Endothelial cell of umbilical vein (primary cell): ENCODE data around the gene VAMP7. TPM values are rescaled to one million over a fixed set of nuclear protein-coding genes. Genes with fewer than 3 reads are reported as not detected.

ENCODE experiments used
- BruUV-seq: library from RNA; stranded (reverse); fragments of 400-500 nt; replicated peaks from 2 replicates; lab custom pipeline; 2021; lab: Mats Ljungman, UMichigan
- CTCF ChIA-PET: fragments of 300-600, 350-600 bp; sonication (Branson Sonifier 250); formaldehyde crosslinking; loops from one replicate; lab custom pipeline; 2021; ENCODE audit warnings: antibody characterized with exemption, inconsistent platforms; lab: Charles Lee
- POLR2A ChIA-PET: fragments of 300-600, 350-600 bp; sonication (Branson Sonifier 250); formaldehyde crosslinking; loops from one replicate; lab custom pipeline; 2021; ENCODE audit warnings: antibody characterized with exemption, inconsistent platforms; lab: Charles Lee
- DNase-seq: peaks from one replicate; pipeline ENCODE4 v3.0.0-alpha.2; 2011; ENCODE audit warnings: low read depth, low spot score
- FAIRE-seq: peaks from 2 replicates; lab custom pipeline; 2011; peaks lifted over from hg19 to GRCh38; lab: Jason Lieb, UNC
- H2AFZ ChIP-seq: 2 replicates; pipeline ENCODE4 v1.6.0; 2012; ENCODE audit warnings: low read depth, low read length, control low read depth, inconsistent platforms
- H3K27ac ChIP-seq: 2 replicates; pipeline ENCODE4 v1.5.1; 2011; ENCODE audit warnings: low read depth, mild to moderate bottlenecking, control low read depth, low read length, moderate library complexity; ENCODE audit not compliant: insufficient read depth
- H3K27me3 ChIP-seq, 2 experiments: 2 replicates each; pipeline versions ENCODE4 v1.6.0 to v1.6.1; 2011; ENCODE audit warnings: low read length in 2 of 2, mixed read lengths in 1 of 2; ENCODE audit not compliant: control insufficient read depth in 2 of 2, insufficient read depth in 2 of 2
- H3K36me3 ChIP-seq, 2 experiments: 2 replicates in 1 of 2; 3 replicates in 1 of 2; pipeline ENCODE4 v1.5.1; 2011; ENCODE audit warnings: low read length in 2 of 2, mild to moderate bottlenecking in 1 of 2, moderate library complexity in 1 of 2; ENCODE audit not compliant: control insufficient read depth in 2 of 2, insufficient read depth in 2 of 2; ENCODE audit errors: extremely low read depth in 1 of 2
- H3K4me1 ChIP-seq: 3 replicates; pipeline ENCODE4 v1.5.1; 2011; ENCODE audit warnings: mild to moderate bottlenecking, low read length; ENCODE audit not compliant: control insufficient read depth, insufficient read depth; ENCODE audit errors: extremely low read depth
- H3K4me2 ChIP-seq: 2 replicates; pipeline ENCODE4 v1.6.1; 2011; ENCODE audit warnings: low read length, control low read depth, mixed read lengths; ENCODE audit not compliant: insufficient read depth
- H3K4me3 ChIP-seq, 3 experiments: fragments of 200-600 bp in 1 of 3; sonication (generic), shearing (Covaris generic) in 1 of 3; replicated peaks in 1 of 3; 2 replicates each; pipeline ENCODE4 v1.5.1; 2011 to 2016; ENCODE audit warnings: control low read depth in 3 of 3, low read length in 3 of 3, mild to moderate bottlenecking in 2 of 3, inconsistent platforms in 1 of 3, low read depth in 1 of 3, moderate library complexity in 1 of 3; ENCODE audit not compliant: insufficient read depth in 1 of 3
- H3K79me2 ChIP-seq: 2 replicates; pipeline ENCODE4 v1.6.0; 2012; ENCODE audit warnings: low read length, inconsistent platforms; ENCODE audit not compliant: control insufficient read depth, insufficient read depth
- H3K9ac ChIP-seq: replicated peaks from 2 replicates; pipeline ENCODE3; 2011; ENCODE audit warnings: low read length, control low read depth; ENCODE audit not compliant: insufficient read depth; ENCODE audit errors: extremely low read depth
- H3K9me1 ChIP-seq: replicated peaks from 3 replicates; pipeline ENCODE4 v1.6.0; 2011; ENCODE audit warnings: mild to moderate bottlenecking, low read length; ENCODE audit not compliant: control insufficient read depth, insufficient read depth; ENCODE audit errors: extremely low read depth
- H3K9me3 ChIP-seq: replicated peaks from 2 replicates; pipeline ENCODE4 v1.5.1; 2012; ENCODE audit warnings: low read length, inconsistent platforms; ENCODE audit not compliant: control insufficient read depth, insufficient read depth
- H4K20me1 ChIP-seq: replicated peaks from 2 replicates; pipeline ENCODE3; 2011; ENCODE audit warnings: mild to moderate bottlenecking, low read length; ENCODE audit not compliant: control insufficient read depth, insufficient read depth; ENCODE audit errors: extremely low read depth
- CTCF ChIP-seq, 2 donors: IDR thresholded peaks; 1 replicate in 1 of 2; 2 replicates in 1 of 2; pipeline ENCODE4 v1.5.1; 2011; ENCODE audit warnings: low read length in 2 of 2, mild to moderate bottlenecking in 2 of 2, moderate library complexity in 2 of 2, control low read depth in 1 of 2, inconsistent platforms in 1 of 2, low read depth in 1 of 2; ENCODE audit not compliant: insufficient read depth in 1 of 2; ENCODE audit errors: extremely low read depth in 1 of 2
- EZH2 ChIP-seq: IDR thresholded peaks from 2 replicates; pipeline ENCODE4 v1.6.1; 2012; ENCODE audit warnings: borderline replicate concordance, low read depth, mild to moderate bottlenecking, moderate library complexity, low read length, inconsistent platforms; ENCODE audit not compliant: severe bottlenecking
- FOS ChIP-seq: IDR thresholded peaks from 2 replicates; pipeline ENCODE4 v1.6.1; 2011; ENCODE audit warnings: mild to moderate bottlenecking, low read length, moderate library complexity, borderline replicate concordance; ENCODE audit not compliant: insufficient read depth
- GATA2 ChIP-seq: IDR thresholded peaks from 2 replicates; pipeline ENCODE4 v1.7.0; 2011; ENCODE audit warnings: low read depth, mild to moderate bottlenecking, moderate library complexity, mixed read lengths, low read length; ENCODE audit not compliant: insufficient read length, insufficient read depth
- JUN ChIP-seq: IDR thresholded peaks from 2 replicates; pipeline ENCODE4 v1.6.1; 2011; ENCODE audit warnings: borderline replicate concordance, low read depth; ENCODE audit not compliant: insufficient read length, insufficient read depth
- MAX ChIP-seq: IDR thresholded peaks from 2 replicates; pipeline ENCODE4 v1.6.1; 2011; ENCODE audit not compliant: insufficient read depth, insufficient read length
- MYC ChIP-seq: IDR thresholded peaks from one replicate; pipeline ENCODE4 v1.6.1; 2011; ENCODE audit warnings: mild to moderate bottlenecking, low read depth, low read length
- POLR2A ChIP-seq: IDR thresholded peaks from 2 replicates; pipeline ENCODE4 v1.6.1; 2012; ENCODE audit warnings: low read depth, mild to moderate bottlenecking, control low read depth, low read length
- POLR2AphosphoS5 ChIP-seq: IDR thresholded peaks from 2 replicates; pipeline ENCODE4 v1.6.1; 2012; ENCODE audit warnings: low read depth, mild to moderate bottlenecking, control low read depth, low read length, moderate library complexity; ENCODE audit not compliant: insufficient read depth
- dilution Hi-C: fragments of 300-500 bp; cut with MboI; formaldehyde crosslinking; loops from one replicate; pipeline ENCODE4 v1.15.0; 2019; ENCODE audit warnings: low sequenced_read_pairs; ENCODE audit not compliant: extremely low pct_ligation_motif_present
- intact Hi-C: fragments of 100-400 bp; cut with micrococcal nuclease; formaldehyde crosslinking; loops from one replicate; pipeline ENCODE4 v1.10.0; 2022
- polyA plus RNA-seq, 4 experiments: library from polyadenylated mRNA; depleted of rRNA in 3 of 4; stranded (reverse) in 3 of 4; unstranded in 1 of 4; fragments of >200 nt; gene quantifications; 2 replicates each; pipeline versions ENCODE4 v1.2.1 to v1.2.3, GENCODE V29; 2011 to 2012; ENCODE audit warnings: missing spikeins in 1 of 4
- total RNA-seq: library from RNA; stranded (reverse); gene quantifications from 2 replicates; pipeline ENCODE4 v1.2.3, GENCODE V29; 2021

VAMP7 gene
- total and polyA plus RNA-seq, 2 donors (not counting 3 experiments of a cell fraction or from before 2014, with no cell fraction given): 20.1 to 36.8 TPM

GRCh38 chrX:155886409-155886808 is 5.3 kb downstream of the VAMP7 start:
- Histone ChIP-seq H2AFZ (no peak overlapping the region), H3K36me3 (peaks cover 1 to 2% of the 10 kb centered on the region in 2 experiments), H3K9me3 (no peaks in the 10 kb centered on the region), H3K27me3 (no peaks in the 10 kb centered on the region), H4K20me1 (no peaks in the 10 kb centered on the region), H3K4me3 (no peak overlapping the region), H3K4me1 (peaks cover 23% of the 10 kb centered on the region), H3K4me2 (no peak overlapping the region), H3K79me2 (peaks cover 20% of the 10 kb centered on the region), H3K27ac (no peak overlapping the region), H3K9ac (no peak overlapping the region), H3K9me1 (no peaks in the 10 kb centered on the region)
- no peak for DNase-seq
- intact Hi-C loops (no loop called here), dilution Hi-C loops (no loop called here)
- TF ChIP-seq MAX (no peak), GATA2 (no peak), POLR2AphosphoS5 (no peak), JUN (no peak), CTCF (IDR thresholded peaks at IDR 0.05; ENCODE audit: extremely low read depth in 1 of 2, insufficient read depth in 1 of 2, low read depth in 1 of 2, low read length in 2 of 2) (no peak), POLR2A (no peak), EZH2 (no peak), MYC (no peak), FOS (no peak)
- FAIRE-seq: no peak
- CTCF ChIA-PET: no interaction called here
- no TSS peak for BruUV-seq
- POLR2A ChIA-PET: no interaction called here
